Esophagus muscularis mucosa (tissue), 3 donors: ENCODE data around the gene SRD5A1.

Experiments
- POLR2A ChIP-seq: fragments of 450-650 bp; IDR thresholded peaks from one replicate; pipeline ENCODE4 v1.6.1; 2017; ENCODE audit warnings: antibody characterized with exemption, moderate library complexity, mild to moderate bottlenecking, low read depth
- TF ChIP-seq, protein P1 (sequence below), 3 experiments: fragments of 200-600 bp in 2 of 3; fragments of 450-650 bp in 1 of 3; sonication (generic) in 2 of 3; IDR thresholded peaks; one replicate each; pipeline ENCODE4 v1.5.1; 2017 to 2019; ENCODE audit warnings: antibody characterized with exemption in 3 of 3, mild to moderate bottlenecking in 2 of 3, moderate library complexity in 1 of 3

DNA sequence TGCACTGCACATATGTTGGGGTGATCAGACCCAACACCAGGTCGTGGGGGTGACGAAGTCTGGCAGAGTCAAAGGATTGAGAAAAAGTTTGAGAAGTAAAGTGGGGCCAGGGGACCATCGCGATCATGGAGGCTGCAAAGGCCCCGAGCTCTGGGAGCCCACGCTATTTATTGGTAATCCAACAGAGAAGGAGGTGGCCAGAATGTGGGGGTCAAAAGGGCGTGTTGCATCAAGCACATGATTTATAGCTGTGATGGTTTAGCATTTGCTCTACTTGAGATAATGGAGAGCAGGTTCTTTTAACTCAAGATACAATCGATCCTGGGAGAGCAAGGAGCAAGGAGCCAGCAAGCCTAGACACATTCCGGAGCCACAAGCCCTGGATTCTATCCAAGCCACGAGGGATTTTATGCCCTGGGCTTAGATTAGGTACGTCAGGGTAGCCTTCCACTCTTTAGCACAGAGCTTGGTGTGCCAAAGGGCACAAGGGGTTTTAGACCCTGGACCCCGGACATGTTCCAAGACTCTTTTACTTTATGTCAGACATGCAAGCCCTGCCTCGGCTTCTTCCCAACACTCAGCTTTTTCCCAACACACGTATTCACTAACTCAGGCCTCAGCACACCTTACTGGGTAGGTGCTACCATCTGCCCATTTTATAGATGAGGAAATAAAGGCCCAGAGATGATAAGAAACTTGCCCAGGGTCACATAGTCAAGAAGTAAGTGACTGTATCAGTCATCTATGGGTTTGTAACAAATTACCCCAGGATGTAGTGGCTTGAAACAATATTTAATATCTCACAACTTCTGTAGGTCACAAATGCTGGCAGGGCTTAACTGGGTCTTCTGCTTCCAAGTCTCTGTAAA, 39.9 kb upstream of the SRD5A1 start:
- TF ChIP-seq POLR2A: no peak
- TF ChIP-seq, protein P1, sequence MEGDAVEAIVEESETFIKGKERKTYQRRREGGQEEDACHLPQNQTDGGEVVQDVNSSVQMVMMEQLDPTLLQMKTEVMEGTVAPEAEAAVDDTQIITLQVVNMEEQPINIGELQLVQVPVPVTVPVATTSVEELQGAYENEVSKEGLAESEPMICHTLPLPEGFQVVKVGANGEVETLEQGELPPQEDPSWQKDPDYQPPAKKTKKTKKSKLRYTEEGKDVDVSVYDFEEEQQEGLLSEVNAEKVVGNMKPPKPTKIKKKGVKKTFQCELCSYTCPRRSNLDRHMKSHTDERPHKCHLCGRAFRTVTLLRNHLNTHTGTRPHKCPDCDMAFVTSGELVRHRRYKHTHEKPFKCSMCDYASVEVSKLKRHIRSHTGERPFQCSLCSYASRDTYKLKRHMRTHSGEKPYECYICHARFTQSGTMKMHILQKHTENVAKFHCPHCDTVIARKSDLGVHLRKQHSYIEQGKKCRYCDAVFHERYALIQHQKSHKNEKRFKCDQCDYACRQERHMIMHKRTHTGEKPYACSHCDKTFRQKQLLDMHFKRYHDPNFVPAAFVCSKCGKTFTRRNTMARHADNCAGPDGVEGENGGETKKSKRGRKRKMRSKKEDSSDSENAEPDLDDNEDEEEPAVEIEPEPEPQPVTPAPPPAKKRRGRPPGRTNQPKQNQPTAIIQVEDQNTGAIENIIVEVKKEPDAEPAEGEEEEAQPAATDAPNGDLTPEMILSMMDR (IDR thresholded peaks at IDR 0.05): no peak
